ENCODE results near the gene PLEKHA4. TPM values are rescaled to one million over a fixed set of nuclear protein-coding genes. Genes with fewer than 3 reads are reported as not detected.

Gene PLEKHA4
- total RNA-seq, 4 donors from 2014 or later: 211 to 444 (median 282) TPM

DNA sequence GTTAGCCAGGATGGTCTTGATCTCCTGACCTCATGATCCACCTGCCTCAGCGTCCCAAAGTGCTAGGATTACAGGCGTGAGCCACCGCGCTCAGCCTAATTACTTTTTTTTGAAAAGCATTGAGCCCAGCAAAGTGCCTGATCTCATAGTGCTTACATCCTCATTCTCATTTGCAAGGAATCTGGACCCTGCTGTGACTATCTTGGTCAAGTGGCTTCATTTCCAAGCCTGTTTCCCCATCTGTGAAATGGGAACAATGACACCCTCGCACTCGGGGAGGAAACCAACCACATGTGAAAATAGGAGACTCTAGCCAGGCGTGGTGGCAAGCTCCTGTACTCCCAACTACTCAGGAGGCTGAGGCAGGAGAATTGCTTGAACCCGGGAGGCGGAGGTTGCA lies 1.6 kb upstream of the PLEKHA4 start:
- DNase-seq (ENCODE audit: low spot score in 2 of 2): no peak
- peaks cover 0 to 25% (median 7%) of the 10 kb centered on the region in 3 donors for H3K36me3 ChIP-seq
- H3K4me1 ChIP-seq: peaks cover 0 to 67% (median 25%) of the 10 kb centered on the region in 4 donors
- WGBS, 2 donors: 85 to 93% methylated on average over 9 of the region's 9 CpGs
- H3K27ac ChIP-seq: peak overlapping the region in 3 of 4 donors; percentile 83 to 100 (median 100)
- TF ChIP-seq POLR2A (IDR thresholded peaks at IDR 0.05) (no peak), EP300 (IDR thresholded peaks at IDR 0.05) (no peak)
- TF ChIP-seq, protein P1, sequence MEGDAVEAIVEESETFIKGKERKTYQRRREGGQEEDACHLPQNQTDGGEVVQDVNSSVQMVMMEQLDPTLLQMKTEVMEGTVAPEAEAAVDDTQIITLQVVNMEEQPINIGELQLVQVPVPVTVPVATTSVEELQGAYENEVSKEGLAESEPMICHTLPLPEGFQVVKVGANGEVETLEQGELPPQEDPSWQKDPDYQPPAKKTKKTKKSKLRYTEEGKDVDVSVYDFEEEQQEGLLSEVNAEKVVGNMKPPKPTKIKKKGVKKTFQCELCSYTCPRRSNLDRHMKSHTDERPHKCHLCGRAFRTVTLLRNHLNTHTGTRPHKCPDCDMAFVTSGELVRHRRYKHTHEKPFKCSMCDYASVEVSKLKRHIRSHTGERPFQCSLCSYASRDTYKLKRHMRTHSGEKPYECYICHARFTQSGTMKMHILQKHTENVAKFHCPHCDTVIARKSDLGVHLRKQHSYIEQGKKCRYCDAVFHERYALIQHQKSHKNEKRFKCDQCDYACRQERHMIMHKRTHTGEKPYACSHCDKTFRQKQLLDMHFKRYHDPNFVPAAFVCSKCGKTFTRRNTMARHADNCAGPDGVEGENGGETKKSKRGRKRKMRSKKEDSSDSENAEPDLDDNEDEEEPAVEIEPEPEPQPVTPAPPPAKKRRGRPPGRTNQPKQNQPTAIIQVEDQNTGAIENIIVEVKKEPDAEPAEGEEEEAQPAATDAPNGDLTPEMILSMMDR (IDR thresholded peaks at IDR 0.05): no peak
- H3K9me3 ChIP-seq: no peaks in the 10 kb centered on the region
- no peaks in the 10 kb centered on the region for H3K27me3 ChIP-seq
- H3K4me3 ChIP-seq: no peak overlapping the region

DNA sequence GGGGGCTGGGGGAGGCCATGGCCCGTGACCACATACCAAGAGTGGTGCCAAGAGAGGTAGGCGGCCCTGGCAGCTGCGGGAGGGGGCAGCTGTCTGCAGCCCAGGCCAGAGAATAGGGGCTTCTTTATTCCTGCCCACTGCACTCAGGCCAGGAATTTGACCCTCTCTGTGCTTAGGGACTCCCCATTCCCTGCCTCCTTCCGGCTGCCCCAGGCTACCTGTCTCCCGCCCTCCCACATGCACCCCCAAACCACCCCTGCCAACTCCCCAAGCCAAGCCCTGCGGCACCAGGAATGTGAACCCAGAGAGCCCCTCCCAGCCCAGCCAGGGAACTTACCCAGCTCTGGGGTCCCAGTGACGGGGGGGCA lies 687 bp downstream of the PLEKHA4 start:
- peaks cover 0 to 71% (median 17%) of the 10 kb centered on the region in 4 donors for H3K4me1 ChIP-seq
- H3K27ac ChIP-seq: peak overlapping the region; percentile 83 to 100 (median 94)
- H3K9me3 ChIP-seq: no peaks in the 10 kb centered on the region
- TF ChIP-seq, protein P1 (IDR thresholded peaks at IDR 0.05): no peak
- TF ChIP-seq EP300 (IDR thresholded peaks at IDR 0.05) (peak in 1 of 2 donors; percentile 83), POLR2A (IDR thresholded peaks at IDR 0.05) (no peak)
- no peak for DNase-seq (ENCODE audit: low spot score in 2 of 2)
- peaks cover 0 to 27% (median 0%) of the 10 kb centered on the region in 3 donors for H3K36me3 ChIP-seq
- 16 to 26% methylated on average over 7 of the region's 7 CpGs for WGBS, 2 donors
- no peaks in the 10 kb centered on the region for H3K27me3 ChIP-seq
- peak overlapping the region; percentile 34 to 57 (median 44) for H3K4me3 ChIP-seq

GRCh38 chr19:48867123-48867745 lies 1.2 kb downstream of the PLEKHA4 start:
- Histone ChIP-seq H3K9me3 (no peaks in the 10 kb centered on the region), H3K36me3 (peaks cover 0 to 28% (median 0%) of the 10 kb centered on the region in 3 donors), H3K4me1 (peaks cover 0 to 76% (median 17%) of the 10 kb centered on the region in 4 donors), H3K4me3 (peak overlapping the region; percentile 34 to 57 (median 44)), H3K27ac (peak overlapping the region; percentile 83 to 100 (median 94)), H3K27me3 (no peaks in the 10 kb centered on the region)
- WGBS, 2 donors: 20 to 21% methylated on average over 13 to 14 of the region's 14 CpGs
- peak in 1 of 2 donors; percentile 17 for TF ChIP-seq EP300 (IDR thresholded peaks at IDR 0.05)
- TF ChIP-seq, protein P1 (IDR thresholded peaks at IDR 0.05): no peak
- TF ChIP-seq POLR2A (IDR thresholded peaks at IDR 0.05): peak; percentile 9 to 21
- DNase-seq (ENCODE audit: low spot score in 2 of 2): no peak

- WGBS, 2 donors: 25 to 27% methylated on average over 6 of the region's 6 CpGs
- TF ChIP-seq EP300 (IDR thresholded peaks at IDR 0.05) (no peak), POLR2A (IDR thresholded peaks at IDR 0.05) (no peak)
- TF ChIP-seq, protein P1 (IDR thresholded peaks at IDR 0.05): no peak
- H3K4me1 ChIP-seq: peaks cover 0 to 79% (median 16%) of the 10 kb centered on the region in 4 donors
- no peaks in the 10 kb centered on the region for H3K9me3 ChIP-seq
- H3K36me3 ChIP-seq: peaks cover 0 to 31% (median 0%) of the 10 kb centered on the region in 3 donors
- peak overlapping the region; percentile 83 to 100 (median 94) for H3K27ac ChIP-seq
- no peaks in the 10 kb centered on the region for H3K27me3 ChIP-seq
- no peak for DNase-seq (ENCODE audit: low spot score in 2 of 2)
- peak overlapping the region; percentile 34 to 57 (median 44) for H3K4me3 ChIP-seq
Measured at GRCh38 chr19:48866692-48867091, 1.7 kb downstream of the PLEKHA4 start.

GRCh38 chr19:48862827-48863226 lies 5.6 kb downstream of the PLEKHA4 start:
- Histone ChIP-seq H3K9me3 (no peaks in the 10 kb centered on the region), H3K4me3 (no peak overlapping the region), H3K27me3 (no peaks in the 10 kb centered on the region), H3K36me3 (peaks cover 0 to 68% (median 0%) of the 10 kb centered on the region in 3 donors), H3K27ac (peak overlapping the region in 2 of 4 donors; percentile 60 to 100), H3K4me1 (peaks cover 0 to 85% (median 11%) of the 10 kb centered on the region in 4 donors)
- WGBS, 2 donors: 74 to 80% methylated on average over 7 of the region's 7 CpGs
- no peak for TF ChIP-seq POLR2A (IDR thresholded peaks at IDR 0.05)
- no peak for TF ChIP-seq EP300 (IDR thresholded peaks at IDR 0.05)
- TF ChIP-seq, protein P1 (IDR thresholded peaks at IDR 0.05): no peak
- DNase-seq (ENCODE audit: low spot score in 2 of 2): no peak

Data from tibial nerve (tissue), 4 donors.